Thyroid gland (tissue), 4 donors: ENCODE measurements around the gene CYP51A1. TPM values are rescaled to one million over a fixed set of nuclear protein-coding genes. Genes with fewer than 3 reads are reported as not detected.

Experiments used
- DNase-seq, 2 donors: peaks; one replicate each; pipeline ENCODE4 v3.0.0-alpha.2; 2019
- H3K27ac ChIP-seq, 3 donors: fragments of 200-600 bp; sonication (generic); 1 replicate in 2 of 3; 2 replicates in 1 of 3; pipeline ENCODE4 v1.5.1; 2016 to 2019; ENCODE audit warnings: mild to moderate bottlenecking in 1 of 3, moderate library complexity in 1 of 3
- H3K27me3 ChIP-seq: fragments of 200-600 bp; sonication (generic); one replicate; pipeline ENCODE4 v1.5.1; 2019
- H3K36me3 ChIP-seq, 2 donors: fragments of 200-600 bp; sonication (generic); one replicate each; pipeline ENCODE4 v1.5.1; 2016 to 2019
- H3K4me1 ChIP-seq, 2 donors: fragments of 200-600 bp; sonication (generic); one replicate each; pipeline ENCODE4 v1.5.1; 2017 to 2019
- H3K4me3 ChIP-seq, 3 donors: fragments of 200-600 bp; sonication (generic); replicated peaks in 1 of 3; 1 replicate in 2 of 3; 2 replicates in 1 of 3; pipeline ENCODE4 v1.5.1; 2016; ENCODE audit warnings: mild to moderate bottlenecking in 1 of 3
- H3K9me3 ChIP-seq: fragments of 200-600 bp; sonication (generic); one replicate; pipeline ENCODE4 v1.5.1; 2017
- CTCF ChIP-seq, 6 experiments: fragments of 200-600 bp in 3 of 6; fragments of 450-650 bp in 3 of 6; sonication (generic) in 3 of 6; IDR thresholded peaks; one replicate each; pipeline ENCODE4 v1.5.1; 2016 to 2019; ENCODE audit warnings: antibody characterized with exemption in 6 of 6, mild to moderate bottlenecking in 2 of 6, inconsistent platforms in 1 of 6, moderate library complexity in 1 of 6
- POLR2A ChIP-seq, 2 donors: fragments of 450-650 bp; IDR thresholded peaks; one replicate each; pipeline ENCODE4 v1.6.1; 2017; ENCODE audit warnings: antibody characterized with exemption in 2 of 2, mild to moderate bottlenecking in 2 of 2, moderate library complexity in 1 of 2
- WGBS, 2 donors: methylation state at CpG; one replicate each; pipeline ENCODE4 v1.1.5; 2017; 5-methylcytosine and 5-hydroxymethylcytosine counted together
- intact Hi-C: fragments of 100-400 bp; cut with DNase I; formaldehyde crosslinking; loops from one replicate; pipeline ENCODE4 v1.15.1; 2023
- total RNA-seq, 4 donors: library from RNA; depleted of rRNA; stranded (reverse); fragments of >200 nt; gene quantifications; one replicate each; pipeline ENCODE4 v1.2.3, GENCODE V29; 2016

CYP51A1 gene
- total RNA-seq, 4 donors from 2014 or later: 46.9 to 89.1 (median 66.5) TPM

GRCh38 chr7:92133737-92134270 lies 473 bp downstream of the CYP51A1 start:
- DNase-seq: peak; percentile 67 to 69
- Histone ChIP-seq H3K27me3 (no peaks in the 10 kb centered on the region), H3K27ac (peak overlapping the region; percentile 97 to 99 (median 97)), H3K36me3 (no peaks in the 10 kb centered on the region), H3K9me3 (no peaks in the 10 kb centered on the region), H3K4me1 (peaks cover 5 to 7% of the 10 kb centered on the region in 2 donors), H3K4me3 (peak overlapping the region; percentile 21 to 96 (median 57))
- TF ChIP-seq POLR2A (IDR thresholded peaks at IDR 0.05) (no peak), CTCF (IDR thresholded peaks at IDR 0.05) (peak; percentile 72 to 89 (median 80))
- intact Hi-C loops: loop anchor here (5.0 kb wide), 1 partner anchor 252 kb away; the partner anchor contains the start of gene MTERF1
- 0% methylated on average over 1 of the region's 42 CpGs; no CpG with 5 or more reads in 1 of the 2 donors for WGBS, 2 donors

GRCh38 chr7:92133133-92133736 lies 1.0 kb downstream of the CYP51A1 start:
- peak overlapping the region in 2 of 3 donors; percentile 97 to 99 for H3K27ac ChIP-seq
- H3K9me3 ChIP-seq: no peaks in the 10 kb centered on the region
- no peak for DNase-seq
- intact Hi-C loops: loop anchor here (5.0 kb wide), 1 partner anchor 251 kb away; the partner anchor contains the start of gene MTERF1
- 47 to 50% methylated on average over 15 of the region's 15 CpGs for WGBS, 2 donors
- H3K4me1 ChIP-seq: peaks cover 5 to 7% of the 10 kb centered on the region in 2 donors
- peak overlapping the region; percentile 21 to 96 (median 57) for H3K4me3 ChIP-seq
- no peaks in the 10 kb centered on the region for H3K27me3 ChIP-seq
- no peak for TF ChIP-seq POLR2A (IDR thresholded peaks at IDR 0.05)
- TF ChIP-seq CTCF (IDR thresholded peaks at IDR 0.05): no peak
- peaks cover 0 to 5% of the 10 kb centered on the region in 2 donors for H3K36me3 ChIP-seq

- no peak overlapping the region for H3K4me3 ChIP-seq
- WGBS, 2 donors: 81 to 82% methylated on average over 4 of the region's 4 CpGs
- H3K27ac ChIP-seq: no peak overlapping the region
These were observed 2.4 kb downstream of the CYP51A1 start for GRCh38 chr7:92131764-92132330.

GRCh38 chr7:92131093-92131492 lies 3.2 kb downstream of the CYP51A1 start:
- intact Hi-C loops: loop anchor here (5.0 kb wide), 1 partner anchor 249 kb away; the partner anchor contains the start of gene MTERF1
- TF ChIP-seq POLR2A (IDR thresholded peaks at IDR 0.05): no peak
- TF ChIP-seq CTCF (IDR thresholded peaks at IDR 0.05): no peak
- Histone ChIP-seq H3K9me3 (no peaks in the 10 kb centered on the region), H3K36me3 (peaks cover 0 to 12% of the 10 kb centered on the region in 2 donors), H3K4me1 (peaks cover 5 to 7% of the 10 kb centered on the region in 2 donors), H3K4me3 (no peak overlapping the region), H3K27ac (no peak overlapping the region), H3K27me3 (no peaks in the 10 kb centered on the region)
- DNase-seq: no peak
- 91 to 93% methylated on average over 5 of the region's 5 CpGs for WGBS, 2 donors

More at GRCh38 chr7:92131764-92132330, 2.4 kb downstream of the CYP51A1 start:
- peaks cover 0 to 11% of the 10 kb centered on the region in 2 donors for H3K36me3 ChIP-seq
- peaks cover 5 to 7% of the 10 kb centered on the region in 2 donors for H3K4me1 ChIP-seq
- H3K27me3 ChIP-seq: no peaks in the 10 kb centered on the region
- intact Hi-C loops: loop anchor here (5.0 kb wide), 1 partner anchor 250 kb away; the partner anchor contains the start of gene MTERF1
- H3K9me3 ChIP-seq: no peaks in the 10 kb centered on the region
- no peak for DNase-seq
- no peak for TF ChIP-seq CTCF (IDR thresholded peaks at IDR 0.05)
- no peak for TF ChIP-seq POLR2A (IDR thresholded peaks at IDR 0.05)

- Histone ChIP-seq H3K9me3 (no peaks in the 10 kb centered on the region), H3K4me1 (no peaks in the 10 kb centered on the region), H3K4me3 (no peak overlapping the region), H3K27ac (no peak overlapping the region), H3K36me3 (peaks cover 14 to 29% of the 10 kb centered on the region in 2 donors), H3K27me3 (no peaks in the 10 kb centered on the region)
- intact Hi-C loops: no loop called here
- no peak for DNase-seq
- no peak for TF ChIP-seq CTCF (IDR thresholded peaks at IDR 0.05)
- TF ChIP-seq POLR2A (IDR thresholded peaks at IDR 0.05): no peak
These were observed 12.6 kb downstream of the CYP51A1 start for GRCh38 chr7:92121681-92122080.
